SK-N-SH (cell line): ENCODE results near the gene APOD. TPM values are rescaled to one million over a fixed set of nuclear protein-coding genes. Genes with fewer than 3 reads are reported as not detected.

Source experiments
- CTCF ChIA-PET: fragments of 300-600, 350-600 bp; formaldehyde crosslinking; extraction: SDS; loops from one replicate; lab custom pipeline; 2021; lab: Yijun Ruan, JAX
- POLR2A ChIA-PET: fragments of 350-600 bp; sonication (Branson Sonifier 250); formaldehyde crosslinking; extraction: SDS; loops from one replicate; lab custom pipeline; 2020; ENCODE audit warnings: antibody characterized with exemption, inconsistent platforms; lab: Yijun Ruan, JAX
- DNase-seq: peaks from one replicate; pipeline ENCODE4 v3.0.0; 2012
- H2AFZ ChIP-seq: fragments of 200-600 bp; sonication (generic); 2 replicates; pipeline ENCODE4 v1.8.1; 2016; ENCODE audit warnings: antibody characterized with exemption, mild to moderate bottlenecking, low read depth
- H3F3A ChIP-seq: fragments of 200-600 bp; sonication (generic); replicated peaks from 2 replicates; pipeline ENCODE3; 2016; ENCODE audit warnings: antibody characterized with exemption, mild to moderate bottlenecking; ENCODE audit not compliant: insufficient read depth
- H3K27ac ChIP-seq, 2 experiments: fragments of 200-500 bp in 1 of 2; fragments of 200-600 bp in 1 of 2; sonication (Bioruptor generic) in 1 of 2; sonication (generic), shearing (Covaris generic) in 1 of 2; 2 replicates each; pipeline versions ENCODE4 v1.5.1 to v1.6.1; 2014 to 2016; ENCODE audit warnings: low read depth in 2 of 2, inconsistent platforms in 1 of 2, low read length in 1 of 2, mild to moderate bottlenecking in 1 of 2, mixed read lengths in 1 of 2
- H3K27me3 ChIP-seq: fragments of 200-600 bp; sonication (generic), shearing (Covaris generic); 2 replicates; pipeline ENCODE4 v1.6.1; 2016; ENCODE audit warnings: mixed run types; ENCODE audit not compliant: insufficient read depth
- H3K36me3 ChIP-seq, 2 experiments: fragments of 200-500 bp in 1 of 2; fragments of 200-600 bp in 1 of 2; sonication (Bioruptor generic) in 1 of 2; sonication (generic) in 1 of 2; replicated peaks in 1 of 2; 2 replicates each; pipeline versions ENCODE3 to v1.5.1; 2014 to 2016; ENCODE audit warnings: low read length in 1 of 2, mild to moderate bottlenecking in 1 of 2; ENCODE audit not compliant: insufficient read depth in 2 of 2, control insufficient read depth in 1 of 2
- H3K4me1 ChIP-seq, 2 experiments: fragments of 200-500 bp in 1 of 2; fragments of 200-600 bp in 1 of 2; sonication (Bioruptor generic) in 1 of 2; sonication (generic), shearing (Covaris generic) in 1 of 2; 2 replicates each; pipeline versions ENCODE4 v1.5.1 to v1.6.1; 2014 to 2016; ENCODE audit warnings: low read depth in 1 of 2, low read length in 1 of 2, mixed run types in 1 of 2; ENCODE audit not compliant: insufficient read depth in 2 of 2, control insufficient read depth in 1 of 2
- H3K4me2 ChIP-seq: fragments of 200-600 bp; sonication (generic), shearing (Covaris generic); 2 replicates; pipeline ENCODE4 v1.6.1; 2017; ENCODE audit warnings: mixed run types
- H3K4me3 ChIP-seq, 2 experiments: fragments of 200-500 bp in 1 of 2; fragments of 200-600 bp in 1 of 2; sonication (Bioruptor generic) in 1 of 2; sonication (generic), shearing (Covaris generic) in 1 of 2; 2 replicates each; pipeline versions ENCODE4 v1.5.1 to v1.8.1; 2014 to 2016; ENCODE audit warnings: low read depth in 2 of 2, inconsistent platforms in 1 of 2, low read length in 1 of 2, mild to moderate bottlenecking in 1 of 2, mixed read lengths in 1 of 2, moderate library complexity in 1 of 2
- H3K79me2 ChIP-seq: fragments of 200-600 bp; sonication (generic); 2 replicates; pipeline ENCODE4 v1.8.1; 2017; ENCODE audit warnings: mild to moderate bottlenecking; ENCODE audit not compliant: insufficient read depth
- H3K9ac ChIP-seq: fragments of 200-600 bp; sonication (generic); 2 replicates; pipeline ENCODE4 v1.6.1; 2017; ENCODE audit warnings: mixed run types
- H3K9me2 ChIP-seq: fragments of 200-600 bp; sonication (generic); 2 replicates; pipeline ENCODE4 v1.6.1; 2017; ENCODE audit warnings: mixed run types
- H3K9me3 ChIP-seq: fragments of 200-600 bp; sonication (generic); 2 replicates; pipeline ENCODE4 v1.6.1; 2017; ENCODE audit warnings: mixed run types, mild to moderate bottlenecking, moderate library complexity
- H4K20me1 ChIP-seq: fragments of 200-600 bp; sonication (generic); 2 replicates; pipeline ENCODE4 v1.6.1; 2017; ENCODE audit warnings: mild to moderate bottlenecking, mixed run types; ENCODE audit not compliant: insufficient read depth
- ELF1 ChIP-seq: IDR thresholded peaks from 2 replicates; pipeline ENCODE4 v1.4.0; 2012
- EP300 ChIP-seq, 2 experiments: IDR thresholded peaks; 2 replicates each; pipeline versions ENCODE4 v1.4.0 to v1.6.1; 2012; ENCODE audit warnings: borderline replicate concordance in 1 of 2, low read depth in 1 of 2, low read length in 1 of 2
- EZH2phosphoT487 ChIP-seq: fragments of 200-600 bp; sonication (generic); IDR thresholded peaks from 2 replicates; pipeline ENCODE4 v1.6.1; 2017; ENCODE audit warnings: low read depth, mixed run types, mild to moderate bottlenecking, antibody characterized with exemption, moderate library complexity, borderline replicate concordance
- FOSL2 ChIP-seq: IDR thresholded peaks from 2 replicates; pipeline ENCODE4 v1.4.0; 2012; ENCODE audit warnings: low read depth, mild to moderate bottlenecking, moderate library complexity, borderline replicate concordance
- FOXM1 ChIP-seq: IDR thresholded peaks from 2 replicates; pipeline ENCODE4 v1.4.0; 2012; ENCODE audit warnings: low read depth, mild to moderate bottlenecking
- GATA2 ChIP-seq: sonication (generic); formaldehyde crosslinking; IDR thresholded peaks from 2 replicates; pipeline ENCODE4 v1.5.0; 2020; ENCODE audit warnings: mild to moderate bottlenecking, missing genetic modification reagents
- JUND ChIP-seq: IDR thresholded peaks from 2 replicates; pipeline ENCODE4 v1.4.0; 2012
- POLR2AphosphoS5 ChIP-seq: IDR thresholded peaks from 2 replicates; pipeline ENCODE4 v1.6.1; 2012; ENCODE audit warnings: low read depth, low read length
- RFX5 ChIP-seq: IDR thresholded peaks from 2 replicates; pipeline ENCODE4 v1.6.1; 2012; ENCODE audit warnings: mild to moderate bottlenecking, improper control_type of control experiment, low read length
- RXRA ChIP-seq: IDR thresholded peaks from 2 replicates; pipeline ENCODE4 v1.4.0; 2012; ENCODE audit warnings: low read depth, mild to moderate bottlenecking, borderline replicate concordance
- SIN3A ChIP-seq: IDR thresholded peaks from 2 replicates; pipeline ENCODE4 v1.6.1; 2012; ENCODE audit warnings: low read depth, mild to moderate bottlenecking, low read length, moderate library complexity, borderline replicate concordance
- TEAD4 ChIP-seq: IDR thresholded peaks from 2 replicates; pipeline ENCODE4 v1.4.0; 2012; ENCODE audit warnings: mild to moderate bottlenecking, borderline replicate concordance; ENCODE audit not compliant: insufficient read depth
- YY1 ChIP-seq: IDR thresholded peaks from 2 replicates; pipeline ENCODE4 v1.4.0; 2012; ENCODE audit warnings: low read depth, mild to moderate bottlenecking
- WGBS: methylation state at CpG from one replicate; pipeline ENCODE4 v1.1.6; 2017; ENCODE audit warnings: low lambda C conversion rate; 5-methylcytosine and 5-hydroxymethylcytosine counted together
- polyA plus RNA-seq, 3 experiments: library from polyadenylated mRNA; depleted of rRNA; stranded (reverse); fragments of >200 nt; gene quantifications; 2 replicates each; pipeline ENCODE4 v1.2.3, GENCODE V29; 2012
- TF ChIP-seq, protein P1 (sequence below): fragments of 150-350 bp; IDR thresholded peaks from 2 replicates; pipeline ENCODE4 v1.6.1; 2016; ENCODE audit warnings: mild to moderate bottlenecking, low read depth, low read length
- TF ChIP-seq, protein P2 (sequence below): IDR thresholded peaks from 2 replicates; pipeline ENCODE4 v1.4.0; 2012; ENCODE audit warnings: low read depth, borderline replicate concordance
- TF ChIP-seq, protein P3 (sequence below): fragments of 150-350 bp; IDR thresholded peaks from 2 replicates; pipeline ENCODE4 v1.6.1; 2017; ENCODE audit warnings: antibody characterized with exemption, low read length, low read depth, borderline replicate concordance
- TF ChIP-seq, protein P4 (sequence below): IDR thresholded peaks from 2 replicates; pipeline ENCODE4 v1.4.0; 2012; ENCODE audit warnings: low read depth, borderline replicate concordance
- TF ChIP-seq, protein P5 (sequence below): fragments of 200-600 bp; sonication (generic); IDR thresholded peaks from 2 replicates; pipeline ENCODE4 v1.6.1; 2017; ENCODE audit warnings: antibody characterized with exemption, mild to moderate bottlenecking, moderate library complexity

The APOD gene
- polyA plus RNA-seq, 1 of the 3 experiments (the other 2 are of a cell fraction): 0.05 TPM

DNA sequence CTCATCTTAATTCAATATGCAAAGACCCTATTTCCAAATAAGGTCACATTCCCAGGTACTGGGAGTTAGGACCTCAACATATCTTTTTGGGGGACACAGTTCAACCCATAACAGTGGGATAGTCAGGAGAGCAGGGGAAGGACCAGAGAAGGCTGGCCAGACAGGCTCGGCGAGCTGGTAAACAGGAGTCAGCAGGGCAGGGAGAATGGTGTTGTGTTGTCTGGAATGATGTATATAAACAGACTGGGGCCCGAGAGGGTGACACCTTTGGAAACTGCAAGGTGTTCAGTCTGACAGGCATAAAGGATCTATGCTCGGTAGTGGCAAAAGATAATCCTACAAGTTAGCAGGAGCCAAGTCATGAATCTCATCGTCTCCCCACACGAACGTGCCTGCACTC is 30.5 kb downstream of the APOD start:
- Histone ChIP-seq H3K9ac (no peak overlapping the region), H3K27ac (no peak overlapping the region)
- TF ChIP-seq YY1 (no peak), EP300 (IDR thresholded peaks at IDR 0.05; ENCODE audit: borderline replicate concordance in 1 of 2, low read depth in 1 of 2, low read length in 1 of 2) (no peak), EZH2phosphoT487 (no peak), FOSL2 (no peak)
- TF ChIP-seq, protein P1, sequence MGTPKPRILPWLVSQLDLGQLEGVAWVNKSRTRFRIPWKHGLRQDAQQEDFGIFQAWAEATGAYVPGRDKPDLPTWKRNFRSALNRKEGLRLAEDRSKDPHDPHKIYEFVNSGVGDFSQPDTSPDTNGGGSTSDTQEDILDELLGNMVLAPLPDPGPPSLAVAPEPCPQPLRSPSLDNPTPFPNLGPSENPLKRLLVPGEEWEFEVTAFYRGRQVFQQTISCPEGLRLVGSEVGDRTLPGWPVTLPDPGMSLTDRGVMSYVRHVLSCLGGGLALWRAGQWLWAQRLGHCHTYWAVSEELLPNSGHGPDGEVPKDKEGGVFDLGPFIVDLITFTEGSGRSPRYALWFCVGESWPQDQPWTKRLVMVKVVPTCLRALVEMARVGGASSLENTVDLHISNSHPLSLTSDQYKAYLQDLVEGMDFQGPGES: no peak
- TF ChIP-seq, protein P2, sequence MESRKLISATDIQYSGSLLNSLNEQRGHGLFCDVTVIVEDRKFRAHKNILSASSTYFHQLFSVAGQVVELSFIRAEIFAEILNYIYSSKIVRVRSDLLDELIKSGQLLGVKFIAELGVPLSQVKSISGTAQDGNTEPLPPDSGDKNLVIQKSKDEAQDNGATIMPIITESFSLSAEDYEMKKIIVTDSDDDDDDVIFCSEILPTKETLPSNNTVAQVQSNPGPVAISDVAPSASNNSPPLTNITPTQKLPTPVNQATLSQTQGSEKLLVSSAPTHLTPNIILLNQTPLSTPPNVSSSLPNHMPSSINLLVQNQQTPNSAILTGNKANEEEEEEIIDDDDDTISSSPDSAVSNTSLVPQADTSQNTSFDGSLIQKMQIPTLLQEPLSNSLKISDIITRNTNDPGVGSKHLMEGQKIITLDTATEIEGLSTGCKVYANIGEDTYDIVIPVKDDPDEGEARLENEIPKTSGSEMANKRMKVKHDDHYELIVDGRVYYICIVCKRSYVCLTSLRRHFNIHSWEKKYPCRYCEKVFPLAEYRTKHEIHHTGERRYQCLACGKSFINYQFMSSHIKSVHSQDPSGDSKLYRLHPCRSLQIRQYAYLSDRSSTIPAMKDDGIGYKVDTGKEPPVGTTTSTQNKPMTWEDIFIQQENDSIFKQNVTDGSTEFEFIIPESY: no peak
- TF ChIP-seq, protein P3, sequence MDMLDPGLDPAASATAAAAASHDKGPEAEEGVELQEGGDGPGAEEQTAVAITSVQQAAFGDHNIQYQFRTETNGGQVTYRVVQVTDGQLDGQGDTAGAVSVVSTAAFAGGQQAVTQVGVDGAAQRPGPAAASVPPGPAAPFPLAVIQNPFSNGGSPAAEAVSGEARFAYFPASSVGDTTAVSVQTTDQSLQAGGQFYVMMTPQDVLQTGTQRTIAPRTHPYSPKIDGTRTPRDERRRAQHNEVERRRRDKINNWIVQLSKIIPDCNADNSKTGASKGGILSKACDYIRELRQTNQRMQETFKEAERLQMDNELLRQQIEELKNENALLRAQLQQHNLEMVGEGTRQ: no peak
- TF ChIP-seq, all 33 proteins: peak for 0
- Histone ChIP-seq H3K79me2 (no peaks in the 10 kb centered on the region), H3K4me2 (no peak overlapping the region), H4K20me1 (no peaks in the 10 kb centered on the region), H3F3A (no peaks in the 10 kb centered on the region), H3K4me3 (no peak overlapping the region), H3K4me1 (no peaks in the 10 kb centered on the region; a peak in 1 of 4 replicates), H3K36me3 (no peaks in the 10 kb centered on the region), H3K9me2 (no peaks in the 10 kb centered on the region), H3K9me3 (no peaks in the 10 kb centered on the region), H2AFZ (no peak overlapping the region), H3K27me3 (0 out of 2 replicates have a peak, but pooled peaks cover 18% of the 10 kb centered on the region)
- 88% methylated on average over 7 of the region's 7 CpGs for WGBS
- no peak for DNase-seq
- ChIA-PET POLR2A (no interaction called here), CTCF (interaction anchor here (0.6 kb wide), 1 partner anchor 310 kb away, joined by 3 read pairs; no protein-coding TSS in a partner anchor)

DNA sequence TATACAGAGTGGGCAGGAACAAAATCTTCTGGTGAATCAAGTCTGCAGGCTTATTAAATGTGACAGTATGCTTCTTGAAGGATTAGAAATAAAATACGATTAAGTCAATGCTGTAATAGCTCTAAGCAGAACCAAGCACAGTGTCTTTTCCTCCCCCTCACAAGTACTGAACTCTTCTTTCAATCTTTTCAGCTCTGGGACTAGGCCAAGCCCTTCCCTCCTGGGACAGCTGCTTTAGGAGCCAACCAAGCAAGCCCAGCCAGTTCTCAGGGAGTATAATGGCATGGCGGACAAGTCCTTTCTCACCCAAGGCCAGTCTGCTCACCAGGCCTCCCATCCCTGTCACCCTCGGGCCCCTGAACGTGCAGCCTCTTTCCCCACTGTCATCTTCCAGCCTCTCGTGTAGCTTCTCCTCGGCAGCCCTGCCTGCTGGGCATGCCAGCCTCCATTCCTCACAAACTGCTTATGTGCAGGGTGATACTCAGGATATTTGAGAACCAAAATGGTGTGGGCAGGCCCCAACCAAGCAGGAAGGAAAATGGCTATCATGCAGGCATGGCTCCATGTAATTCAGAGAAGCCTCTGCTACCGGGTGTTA is 32.3 kb downstream of the APOD start:
- Histone ChIP-seq H3K79me2 (no peaks in the 10 kb centered on the region), H2AFZ (no peak overlapping the region), H3F3A (peaks cover 6% of the 10 kb centered on the region), H4K20me1 (no peaks in the 10 kb centered on the region), H3K4me3 (no peak overlapping the region), H3K9me2 (no peaks in the 10 kb centered on the region), H3K4me2 (no peak overlapping the region), H3K27ac (no peak overlapping the region), H3K4me1 (peaks cover 0 to 4% of the 10 kb centered on the region in 2 experiments; a peak in 2 of 4 replicates), H3K27me3 (0 out of 2 replicates have a peak, but pooled peaks cover 18% of the 10 kb centered on the region), H3K36me3 (no peaks in the 10 kb centered on the region), H3K9ac (no peak overlapping the region), H3K9me3 (no peaks in the 10 kb centered on the region)
- ChIA-PET POLR2A (no interaction called here), CTCF (interaction anchor here (1.1 to 1.3 kb wide), 2 partner anchors 16 to 280 kb away, joined by 4 read pairs; partner anchors contain the start of gene XXYLT1)
- no peak for DNase-seq
- 66% methylated on average over 7 of the region's 7 CpGs for WGBS
- TF ChIP-seq EZH2phosphoT487 (no peak), RFX5 (no peak), FOXM1 (no peak), JUND (no peak), GATA2 (CRISPR knock-in tag) (no peak), TEAD4 (no peak), RXRA (no peak), EP300 (IDR thresholded peaks at IDR 0.05; ENCODE audit: borderline replicate concordance in 1 of 2, low read depth in 1 of 2, low read length in 1 of 2) (no peak), ELF1 (no peak), POLR2AphosphoS5 (no peak), SIN3A (no peak)
- TF ChIP-seq, protein P4, sequence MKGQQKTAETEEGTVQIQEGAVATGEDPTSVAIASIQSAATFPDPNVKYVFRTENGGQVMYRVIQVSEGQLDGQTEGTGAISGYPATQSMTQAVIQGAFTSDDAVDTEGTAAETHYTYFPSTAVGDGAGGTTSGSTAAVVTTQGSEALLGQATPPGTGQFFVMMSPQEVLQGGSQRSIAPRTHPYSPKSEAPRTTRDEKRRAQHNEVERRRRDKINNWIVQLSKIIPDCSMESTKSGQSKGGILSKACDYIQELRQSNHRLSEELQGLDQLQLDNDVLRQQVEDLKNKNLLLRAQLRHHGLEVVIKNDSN: no peak
- TF ChIP-seq, protein P5, sequence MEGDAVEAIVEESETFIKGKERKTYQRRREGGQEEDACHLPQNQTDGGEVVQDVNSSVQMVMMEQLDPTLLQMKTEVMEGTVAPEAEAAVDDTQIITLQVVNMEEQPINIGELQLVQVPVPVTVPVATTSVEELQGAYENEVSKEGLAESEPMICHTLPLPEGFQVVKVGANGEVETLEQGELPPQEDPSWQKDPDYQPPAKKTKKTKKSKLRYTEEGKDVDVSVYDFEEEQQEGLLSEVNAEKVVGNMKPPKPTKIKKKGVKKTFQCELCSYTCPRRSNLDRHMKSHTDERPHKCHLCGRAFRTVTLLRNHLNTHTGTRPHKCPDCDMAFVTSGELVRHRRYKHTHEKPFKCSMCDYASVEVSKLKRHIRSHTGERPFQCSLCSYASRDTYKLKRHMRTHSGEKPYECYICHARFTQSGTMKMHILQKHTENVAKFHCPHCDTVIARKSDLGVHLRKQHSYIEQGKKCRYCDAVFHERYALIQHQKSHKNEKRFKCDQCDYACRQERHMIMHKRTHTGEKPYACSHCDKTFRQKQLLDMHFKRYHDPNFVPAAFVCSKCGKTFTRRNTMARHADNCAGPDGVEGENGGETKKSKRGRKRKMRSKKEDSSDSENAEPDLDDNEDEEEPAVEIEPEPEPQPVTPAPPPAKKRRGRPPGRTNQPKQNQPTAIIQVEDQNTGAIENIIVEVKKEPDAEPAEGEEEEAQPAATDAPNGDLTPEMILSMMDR: no peak
- TF ChIP-seq, protein P3: no peak
